ENCODE data around the gene ELK1. TPM values are rescaled to one million over a fixed set of nuclear protein-coding genes. Genes with fewer than 3 reads are reported as not detected.
A peak's percentile ranks its signal among the peaks of the same experiment; 100 is the strongest.

ELK1 gene
- polyA plus RNA-seq, 6 donors from 2014 or later: 14.0 to 23.7 (median 16.8) TPM

GRCh38 chrX:47596256-47596655 lies 54.1 kb downstream of the ELK1 start:
- peaks cover 6 to 24% of the 10 kb centered on the region in 2 donors for H3K36me3 Mint-ChIP-seq
- no peaks in the 10 kb centered on the region for H3K4me1 Mint-ChIP-seq
- H3K9me3 Mint-ChIP-seq: peaks cover 5 to 46% (median 26%) of the 10 kb centered on the region in 7 donors
- H3K4me3 Mint-ChIP-seq: no peak overlapping the region
- H3K27me3 Mint-ChIP-seq: peaks cover 4 to 6% (median 4%) of the 10 kb centered on the region in 3 donors
- peak overlapping the region in 1 of 6 donors; percentile 51 for H3K27ac Mint-ChIP-seq
- no peak for DNase-seq
- no peak for ATAC-seq (ENCODE audit: low read depth in 2 of 2)

GRCh38 chrX:47595716-47596251 lies 54.6 kb downstream of the ELK1 start:
- no peak overlapping the region for H3K4me3 Mint-ChIP-seq
- peaks cover 5 to 45% (median 26%) of the 10 kb centered on the region in 7 donors for H3K9me3 Mint-ChIP-seq
- ATAC-seq (ENCODE audit: low read depth in 2 of 2) (no peak), DNase-seq (no peak)
- H3K4me1 Mint-ChIP-seq: no peaks in the 10 kb centered on the region
- no peak overlapping the region for H3K27ac Mint-ChIP-seq
- H3K27me3 Mint-ChIP-seq: peaks cover 4 to 6% (median 4%) of the 10 kb centered on the region in 3 donors
- H3K36me3 Mint-ChIP-seq: peaks cover 6 to 24% of the 10 kb centered on the region in 2 donors

- Mint-ChIP-seq H3K4me3 (peak overlapping the region in 1 of 8 donors; percentile 59), H3K4me1 (no peaks in the 10 kb centered on the region), H3K27me3 (peaks cover 4 to 6% (median 4%) of the 10 kb centered on the region in 3 donors), H3K9me3 (peaks cover 5 to 28% (median 17%) of the 10 kb centered on the region in 7 donors), H3K36me3 (peaks cover 6 to 15% of the 10 kb centered on the region in 2 donors), H3K27ac (no peak overlapping the region)
- ATAC-seq (ENCODE audit: low read depth in 2 of 2) (no peak), DNase-seq (no peak)
These were observed 56.8 kb downstream of the ELK1 start for GRCh38 chrX:47593522-47593921.

- Mint-ChIP-seq H3K27ac (no peak overlapping the region), H3K4me1 (no peaks in the 10 kb centered on the region), H3K9me3 (peaks cover 0 to 4% (median under 1%) of the 10 kb centered on the region in 7 donors), H3K4me3 (no peak overlapping the region), H3K36me3 (no peaks in the 10 kb centered on the region), H3K27me3 (no peaks in the 10 kb centered on the region)
- no peak for DNase-seq
- ATAC-seq (ENCODE audit: low read depth in 2 of 2): no peak
These were observed 59.4 kb downstream of the ELK1 start for GRCh38 chrX:47590984-47591383.

GRCh38 chrX:47587906-47588735 lies 62.2 kb downstream of the ELK1 start:
- H3K4me1 Mint-ChIP-seq: peaks cover 0 to 4% (median 3%) of the 10 kb centered on the region in 3 donors

GRCh38 chrX:47587091-47587891 lies 63.1 kb downstream of the ELK1 start:
- Mint-ChIP-seq H3K9me3 (peaks cover 0 to 3% (median 0%) of the 10 kb centered on the region in 7 donors), H3K27ac (peak overlapping the region in 1 of 6 donors; percentile 69), H3K4me1 (peaks cover 0 to 8% (median 4%) of the 10 kb centered on the region in 3 donors), H3K4me3 (peak overlapping the region in 1 of 8 donors; percentile 11), H3K36me3 (no peaks in the 10 kb centered on the region), H3K27me3 (no peaks in the 10 kb centered on the region)
- DNase-seq: no peak
- no peak for ATAC-seq (ENCODE audit: low read depth in 2 of 2)

More at GRCh38 chrX:47587906-47588735, 62.2 kb downstream of the ELK1 start:
- Mint-ChIP-seq H3K27me3 (no peaks in the 10 kb centered on the region), H3K36me3 (no peaks in the 10 kb centered on the region), H3K9me3 (peaks cover 0 to 3% (median 0%) of the 10 kb centered on the region in 7 donors), H3K27ac (no peak overlapping the region), H3K4me3 (no peak overlapping the region)
- no peak for DNase-seq
- no peak for ATAC-seq (ENCODE audit: low read depth in 2 of 2)

- Mint-ChIP-seq H3K4me1 (peaks cover 10 to 13% (median 13%) of the 10 kb centered on the region in 3 donors), H3K4me3 (no peak overlapping the region), H3K27ac (no peak overlapping the region), H3K36me3 (no peaks in the 10 kb centered on the region), H3K27me3 (no peaks in the 10 kb centered on the region), H3K9me3 (peaks cover 0 to 3% (median 0%) of the 10 kb centered on the region in 7 donors)
- DNase-seq (no peak), ATAC-seq (ENCODE audit: low read depth in 2 of 2) (no peak)
These were observed 64.1 kb downstream of the ELK1 start for GRCh38 chrX:47586043-47586787.

Other genes with a start within 250 kb of the ELK1 start
- 10 to 100 TPM in 2 of 6 donors, 1 to 10 TPM in 4; 4.5 to 12.2 (median 6.8) TPM for gene ZNF41, start 167.3 kb downstream of the ELK1 start, polyA plus RNA-seq (ENCODE audit: low read depth in 6 of 6)
- gene ARAF, start 89.4 kb downstream of the ELK1 start, polyA plus RNA-seq (ENCODE audit: low read depth in 6 of 6): 10 to 100 TPM; 43.4 to 90.8 (median 58.6) TPM
- 10 to 100 TPM in 3 of 6 donors, 1 to 10 TPM in 3; 7.6 to 15.0 (median 10.5) TPM for gene TIMP1, start 68.1 kb downstream of the ELK1 start, polyA plus RNA-seq (ENCODE audit: low read depth in 6 of 6)
- not detected for gene SYN1, start 30.7 kb downstream of the ELK1 start, polyA plus RNA-seq (ENCODE audit: low read depth in 6 of 6)
- 1 to 10 TPM in 3 of 6 donors, under 1 TPM in 2, not detected in 1; 0.70 to 1.7 (median 1.4) TPM for gene CFP, start 20.6 kb downstream of the ELK1 start, polyA plus RNA-seq (ENCODE audit: low read depth in 6 of 6)
- 100 to 1,000 TPM; 281 to 349 (median 329) TPM for gene UXT, start 8.6 kb upstream of the ELK1 start, polyA plus RNA-seq (ENCODE audit: low read depth in 6 of 6)
- gene ZNF81, start 186.3 kb upstream of the ELK1 start, polyA plus RNA-seq (ENCODE audit: low read depth in 6 of 6): 1 to 10 TPM in 5 of 6 donors, not detected in 1; 3.4 to 6.3 (median 5.2) TPM

All from naive B cell (primary cell).